GM23338 (cell line): ENCODE results near the gene DNAH17. TPM values are rescaled to one million over a fixed set of nuclear protein-coding genes. Genes with fewer than 3 reads are reported as not detected.

Experiments used
- ATAC-seq: fragments of 200-7000 bp; cut with Tn5 transposase; 3 replicates; pipeline ENCODE4 v1.9.1; 2020
- DNase-seq: peaks from one replicate; pipeline ENCODE4 v3.0.0-alpha.2; 2015; ENCODE audit warnings: low spot score
- H2AFZ ChIP-seq: fragments of 200-600 bp; sonication (generic); 2 replicates; pipeline ENCODE4 v1.8.0; 2016; ENCODE audit warnings: antibody characterized with exemption, mild to moderate bottlenecking, moderate library complexity
- H3F3A ChIP-seq: fragments of 200-600 bp; sonication (generic); replicated peaks from 2 replicates; pipeline ENCODE4 v1.8.0; 2017; ENCODE audit warnings: antibody characterized with exemption, mixed run types, low read depth
- H3K27ac ChIP-seq: fragments of 200-600 bp; sonication (generic); 2 replicates; pipeline ENCODE4 v1.6.1; 2016; ENCODE audit warnings: low read depth
- H3K27me3 ChIP-seq: fragments of 200-600 bp; sonication (generic); 2 replicates; pipeline ENCODE4 v1.8.0; 2016; ENCODE audit warnings: mild to moderate bottlenecking, mixed run types, moderate library complexity; ENCODE audit not compliant: insufficient read depth
- H3K36me3 ChIP-seq: fragments of 200-600 bp; sonication (generic); 2 replicates; pipeline ENCODE4 v1.8.0; 2016; ENCODE audit warnings: mild to moderate bottlenecking; ENCODE audit not compliant: insufficient read depth
- H3K4me1 ChIP-seq: fragments of 200-600 bp; sonication (generic); 2 replicates; pipeline ENCODE4 v1.8.0; 2016; ENCODE audit warnings: mild to moderate bottlenecking, moderate library complexity; ENCODE audit not compliant: insufficient read depth
- H3K4me2 ChIP-seq: fragments of 200-600 bp; sonication (generic); 2 replicates; pipeline ENCODE4 v1.7.1; 2017; ENCODE audit warnings: mixed run types
- H3K4me3 ChIP-seq: fragments of 200-600 bp; sonication (generic); 2 replicates; pipeline ENCODE4 v1.6.1; 2016; ENCODE audit warnings: mixed run types
- H3K79me2 ChIP-seq: fragments of 200-600 bp; sonication (generic); replicated peaks from 2 replicates; pipeline ENCODE4 v1.8.0; 2017; ENCODE audit warnings: mild to moderate bottlenecking; ENCODE audit not compliant: insufficient read depth
- H3K9me2 ChIP-seq: fragments of 200-600 bp; sonication (generic); 2 replicates; pipeline ENCODE4 v1.8.0; 2017; ENCODE audit not compliant: insufficient read depth
- H4K20me1 ChIP-seq: fragments of 200-600 bp; sonication (generic); replicated peaks from 2 replicates; pipeline ENCODE4 v1.8.0; 2017; ENCODE audit warnings: mild to moderate bottlenecking; ENCODE audit not compliant: insufficient read depth
- H3K27ac Mint-ChIP-seq: 2 replicates; pipeline ENCODE4 v1.8.0; 2020; ENCODE audit warnings: inconsistent platforms, mild to moderate bottlenecking, moderate library complexity, mixed read lengths
- H3K27me3 Mint-ChIP-seq: 3 replicates; pipeline ENCODE4 v1.8.0; 2022; ENCODE audit warnings: low read depth, mild to moderate bottlenecking, moderate library complexity, mixed read lengths, inconsistent platforms; ENCODE audit not compliant: insufficient read depth, poor library complexity
- H3K36me3 Mint-ChIP-seq: 3 replicates; pipeline ENCODE4 v1.8.0; 2021; ENCODE audit warnings: low read depth, mild to moderate bottlenecking, inconsistent platforms, moderate library complexity, mixed read lengths
- H3K4me1 Mint-ChIP-seq: 3 replicates; pipeline ENCODE4 v1.8.0; 2020; ENCODE audit warnings: mild to moderate bottlenecking, inconsistent platforms, mixed read lengths
- H3K4me3 Mint-ChIP-seq: 3 replicates; pipeline ENCODE4 v1.8.0; 2021; ENCODE audit warnings: moderate library complexity, mild to moderate bottlenecking, inconsistent platforms, mixed read lengths
- H3K9me3 Mint-ChIP-seq: 3 replicates; pipeline ENCODE4 v1.8.0; 2020; ENCODE audit warnings: moderate library complexity, mild to moderate bottlenecking, inconsistent platforms, mixed read lengths
- EZH2 ChIP-seq: fragments of 200-600 bp; sonication (generic); IDR thresholded peaks from one replicate; pipeline ENCODE4 v1.8.0; 2017; ENCODE audit warnings: antibody characterized with exemption, mild to moderate bottlenecking, low read depth; ENCODE audit not compliant: unreplicated experiment
- EZH2phosphoT487 ChIP-seq: fragments of 200-600 bp; sonication (generic); IDR thresholded peaks from one replicate; pipeline ENCODE4 v1.8.1; 2018; ENCODE audit warnings: antibody characterized with exemption; ENCODE audit not compliant: unreplicated experiment
- NANOG ChIP-seq: IDR thresholded peaks from 2 replicates; pipeline ENCODE4 v1.6.1; 2016; ENCODE audit warnings: antibody characterized with exemption, borderline replicate concordance
- ZNF114 ChIP-seq: fragments of 250-450 bp; sonication (Bioruptor Pico); IDR thresholded peaks from 2 replicates; pipeline ENCODE4 v1.5.0; 2020; ENCODE audit warnings: mild to moderate bottlenecking, moderate library complexity
- ZNF331 ChIP-seq: fragments of 250-450 bp; sonication (Bioruptor Pico); IDR thresholded peaks from 2 replicates; pipeline ENCODE4 v1.5.0; 2020; ENCODE audit warnings: low read depth, mild to moderate bottlenecking, moderate library complexity
- polyA plus RNA-seq: library from polyadenylated mRNA; unstranded; fragments of >200 nt; fragmentation: Nextera tagmentation; extraction: Ambion mirVana; gene quantifications from 2 replicates; pipeline ENCODE4 v1.2.1, GENCODE V29; 2016
- total RNA-seq: library from RNA; depleted of rRNA; stranded (reverse); fragments of >200 nt; shearing (Covaris generic); gene quantifications from 2 replicates; pipeline ENCODE4 v1.2.3, GENCODE V29; 2014
- TF ChIP-seq, protein P1 (sequence below): IDR thresholded peaks from 2 replicates; pipeline ENCODE4 v1.6.1; 2016; ENCODE audit warnings: antibody characterized with exemption
- TF ChIP-seq, protein P2 (sequence below), 2 experiments: fragments of 200-600 bp in 1 of 2; sonication (generic) in 1 of 2; conservative IDR thresholded peaks; 2 replicates each; pipeline versions ENCODE4 v1.5.1 to v1.6.1; 2016 to 2017; ENCODE audit warnings: antibody characterized with exemption in 2 of 2, low read depth in 2 of 2, mild to moderate bottlenecking in 2 of 2, moderate library complexity in 1 of 2
- TF ChIP-seq, protein P3 (sequence below): IDR thresholded peaks from one replicate; pipeline ENCODE4 v1.6.1; 2018; ENCODE audit warnings: antibody characterized with exemption; ENCODE audit not compliant: unreplicated experiment

The DNAH17 gene
- total and polyA plus RNA-seq, 2 experiments from 2014 or later = 0.59 to 2.0 TPM

- TF ChIP-seq, protein P1, sequence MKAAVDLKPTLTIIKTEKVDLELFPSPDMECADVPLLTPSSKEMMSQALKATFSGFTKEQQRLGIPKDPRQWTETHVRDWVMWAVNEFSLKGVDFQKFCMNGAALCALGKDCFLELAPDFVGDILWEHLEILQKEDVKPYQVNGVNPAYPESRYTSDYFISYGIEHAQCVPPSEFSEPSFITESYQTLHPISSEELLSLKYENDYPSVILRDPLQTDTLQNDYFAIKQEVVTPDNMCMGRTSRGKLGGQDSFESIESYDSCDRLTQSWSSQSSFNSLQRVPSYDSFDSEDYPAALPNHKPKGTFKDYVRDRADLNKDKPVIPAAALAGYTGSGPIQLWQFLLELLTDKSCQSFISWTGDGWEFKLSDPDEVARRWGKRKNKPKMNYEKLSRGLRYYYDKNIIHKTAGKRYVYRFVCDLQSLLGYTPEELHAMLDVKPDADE = no peak
- TF ChIP-seq ZNF114 (CRISPR knock-in tag) = no peak
- no peak for TF ChIP-seq NANOG
Measured at GRCh38 chr17:78568494-78569115, 8.6 kb downstream of the DNAH17 start (continued).

DNA sequence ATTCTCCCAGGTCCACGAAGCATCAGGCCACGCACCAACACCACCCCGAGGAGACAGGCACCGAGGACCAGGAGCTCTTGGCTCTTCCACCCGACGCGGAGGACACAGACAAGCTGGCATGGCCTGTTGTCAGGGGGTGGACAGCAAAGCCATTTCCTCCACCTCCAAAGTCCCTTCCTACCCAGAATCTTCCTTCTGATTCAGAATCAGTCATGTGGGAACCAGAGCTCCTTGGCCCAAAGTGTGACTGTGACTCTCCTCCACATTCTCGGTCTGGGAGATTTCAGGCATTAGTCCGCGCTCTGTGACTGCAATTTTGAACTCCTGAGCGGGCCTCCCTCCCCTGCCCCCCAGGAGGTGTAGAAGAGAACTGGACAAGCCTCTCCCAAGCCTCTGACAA lies 9.2 kb downstream of the DNAH17 start:
- Mint-ChIP-seq H3K27ac (no peak overlapping the region), H3K4me1 (peaks cover 3% of the 10 kb centered on the region), H3K9me3 (peaks cover 2% of the 10 kb centered on the region; the same call in 1 of the 3 replicates), H3K27me3 (peaks cover 14% of the 10 kb centered on the region), H3K4me3 (no peak overlapping the region), H3K36me3 (no peaks in the 10 kb centered on the region)
- TF ChIP-seq, protein P2, sequence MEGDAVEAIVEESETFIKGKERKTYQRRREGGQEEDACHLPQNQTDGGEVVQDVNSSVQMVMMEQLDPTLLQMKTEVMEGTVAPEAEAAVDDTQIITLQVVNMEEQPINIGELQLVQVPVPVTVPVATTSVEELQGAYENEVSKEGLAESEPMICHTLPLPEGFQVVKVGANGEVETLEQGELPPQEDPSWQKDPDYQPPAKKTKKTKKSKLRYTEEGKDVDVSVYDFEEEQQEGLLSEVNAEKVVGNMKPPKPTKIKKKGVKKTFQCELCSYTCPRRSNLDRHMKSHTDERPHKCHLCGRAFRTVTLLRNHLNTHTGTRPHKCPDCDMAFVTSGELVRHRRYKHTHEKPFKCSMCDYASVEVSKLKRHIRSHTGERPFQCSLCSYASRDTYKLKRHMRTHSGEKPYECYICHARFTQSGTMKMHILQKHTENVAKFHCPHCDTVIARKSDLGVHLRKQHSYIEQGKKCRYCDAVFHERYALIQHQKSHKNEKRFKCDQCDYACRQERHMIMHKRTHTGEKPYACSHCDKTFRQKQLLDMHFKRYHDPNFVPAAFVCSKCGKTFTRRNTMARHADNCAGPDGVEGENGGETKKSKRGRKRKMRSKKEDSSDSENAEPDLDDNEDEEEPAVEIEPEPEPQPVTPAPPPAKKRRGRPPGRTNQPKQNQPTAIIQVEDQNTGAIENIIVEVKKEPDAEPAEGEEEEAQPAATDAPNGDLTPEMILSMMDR (conservative IDR thresholded peaks at IDR 0.05; ENCODE audit: low read depth in 2 of 2) = no peak
- TF ChIP-seq ZNF331 = no peak
- Histone ChIP-seq H3K27me3 (no peaks in the 10 kb centered on the region), H3K79me2 (no peaks in the 10 kb centered on the region), H3K27ac (no peak overlapping the region), H2AFZ (no peak overlapping the region), H3K4me1 (no peaks in the 10 kb centered on the region), H3K9me2 (no peaks in the 10 kb centered on the region), H3F3A (no peaks in the 10 kb centered on the region), H3K4me2 (no peak overlapping the region), H4K20me1 (no peaks in the 10 kb centered on the region), H3K4me3 (no peak overlapping the region), H3K36me3 (no peaks in the 10 kb centered on the region)
- no peak for DNase-seq
- ATAC-seq = no peak

DNA sequence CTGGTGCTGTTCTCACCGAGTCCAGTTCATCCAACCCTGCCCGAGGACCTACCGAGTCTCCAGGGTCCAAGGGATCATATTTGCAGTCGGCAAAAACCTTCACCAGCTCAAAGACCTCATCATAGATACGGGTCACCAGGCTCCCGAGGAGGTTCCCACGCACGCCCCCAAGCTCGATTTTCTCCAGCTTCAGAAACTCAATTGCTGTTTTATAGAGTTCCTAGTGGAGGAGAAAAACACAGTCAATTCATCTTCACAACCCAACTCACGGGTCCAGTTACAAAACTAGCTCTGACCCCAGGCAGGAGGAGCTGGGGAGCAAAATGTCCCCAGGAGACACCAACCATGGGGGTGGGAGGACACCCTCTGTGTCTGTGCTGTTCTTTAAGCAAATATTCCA lies 10.2 kb downstream of the DNAH17 start:
- Mint-ChIP-seq H3K4me1 (no peaks in the 10 kb centered on the region), H3K27ac (no peak overlapping the region), H3K4me3 (no peak overlapping the region), H3K9me3 (peaks cover 2% of the 10 kb centered on the region; the same call in 1 of the 3 replicates), H3K36me3 (no peaks in the 10 kb centered on the region), H3K27me3 (peaks cover 13% of the 10 kb centered on the region)
- Histone ChIP-seq H3K27me3 (no peaks in the 10 kb centered on the region), H3F3A (no peaks in the 10 kb centered on the region), H3K36me3 (no peaks in the 10 kb centered on the region), H3K27ac (no peak overlapping the region), H3K4me1 (no peaks in the 10 kb centered on the region), H3K79me2 (no peaks in the 10 kb centered on the region), H2AFZ (no peak overlapping the region), H4K20me1 (no peaks in the 10 kb centered on the region), H3K4me2 (no peak overlapping the region), H3K4me3 (no peak overlapping the region), H3K9me2 (no peaks in the 10 kb centered on the region)
- no peak for ATAC-seq
- DNase-seq = no peak
- no peak for TF ChIP-seq EZH2phosphoT487
- TF ChIP-seq, protein P2 (conservative IDR thresholded peaks at IDR 0.05; ENCODE audit: low read depth in 2 of 2) = no peak
- TF ChIP-seq, protein P3, sequence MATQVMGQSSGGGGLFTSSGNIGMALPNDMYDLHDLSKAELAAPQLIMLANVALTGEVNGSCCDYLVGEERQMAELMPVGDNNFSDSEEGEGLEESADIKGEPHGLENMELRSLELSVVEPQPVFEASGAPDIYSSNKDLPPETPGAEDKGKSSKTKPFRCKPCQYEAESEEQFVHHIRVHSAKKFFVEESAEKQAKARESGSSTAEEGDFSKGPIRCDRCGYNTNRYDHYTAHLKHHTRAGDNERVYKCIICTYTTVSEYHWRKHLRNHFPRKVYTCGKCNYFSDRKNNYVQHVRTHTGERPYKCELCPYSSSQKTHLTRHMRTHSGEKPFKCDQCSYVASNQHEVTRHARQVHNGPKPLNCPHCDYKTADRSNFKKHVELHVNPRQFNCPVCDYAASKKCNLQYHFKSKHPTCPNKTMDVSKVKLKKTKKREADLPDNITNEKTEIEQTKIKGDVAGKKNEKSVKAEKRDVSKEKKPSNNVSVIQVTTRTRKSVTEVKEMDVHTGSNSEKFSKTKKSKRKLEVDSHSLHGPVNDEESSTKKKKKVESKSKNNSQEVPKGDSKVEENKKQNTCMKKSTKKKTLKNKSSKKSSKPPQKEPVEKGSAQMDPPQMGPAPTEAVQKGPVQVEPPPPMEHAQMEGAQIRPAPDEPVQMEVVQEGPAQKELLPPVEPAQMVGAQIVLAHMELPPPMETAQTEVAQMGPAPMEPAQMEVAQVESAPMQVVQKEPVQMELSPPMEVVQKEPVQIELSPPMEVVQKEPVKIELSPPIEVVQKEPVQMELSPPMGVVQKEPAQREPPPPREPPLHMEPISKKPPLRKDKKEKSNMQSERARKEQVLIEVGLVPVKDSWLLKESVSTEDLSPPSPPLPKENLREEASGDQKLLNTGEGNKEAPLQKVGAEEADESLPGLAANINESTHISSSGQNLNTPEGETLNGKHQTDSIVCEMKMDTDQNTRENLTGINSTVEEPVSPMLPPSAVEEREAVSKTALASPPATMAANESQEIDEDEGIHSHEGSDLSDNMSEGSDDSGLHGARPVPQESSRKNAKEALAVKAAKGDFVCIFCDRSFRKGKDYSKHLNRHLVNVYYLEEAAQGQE = no peak
- TF ChIP-seq EZH2 = no peak
- no peak for TF ChIP-seq ZNF331
- TF ChIP-seq, protein P1 = no peak
